DMS114 treated with DMSO at 0.1 percent for 48 hours (cell line): ENCODE results near the gene LAMP1.
"Not testable (repeated sequence)": the region's sequence is repeated elsewhere in the genome, so short reads cannot be mapped to it uniquely, and the experiment has no call there.

ENCODE experiments used
- DNase-seq: peaks from one replicate; lab custom pipeline; 2025; ENCODE audit not compliant: unreplicated experiment; lab: John Stamatoyannopoulos, UW

Gene LAMP1

DNA sequence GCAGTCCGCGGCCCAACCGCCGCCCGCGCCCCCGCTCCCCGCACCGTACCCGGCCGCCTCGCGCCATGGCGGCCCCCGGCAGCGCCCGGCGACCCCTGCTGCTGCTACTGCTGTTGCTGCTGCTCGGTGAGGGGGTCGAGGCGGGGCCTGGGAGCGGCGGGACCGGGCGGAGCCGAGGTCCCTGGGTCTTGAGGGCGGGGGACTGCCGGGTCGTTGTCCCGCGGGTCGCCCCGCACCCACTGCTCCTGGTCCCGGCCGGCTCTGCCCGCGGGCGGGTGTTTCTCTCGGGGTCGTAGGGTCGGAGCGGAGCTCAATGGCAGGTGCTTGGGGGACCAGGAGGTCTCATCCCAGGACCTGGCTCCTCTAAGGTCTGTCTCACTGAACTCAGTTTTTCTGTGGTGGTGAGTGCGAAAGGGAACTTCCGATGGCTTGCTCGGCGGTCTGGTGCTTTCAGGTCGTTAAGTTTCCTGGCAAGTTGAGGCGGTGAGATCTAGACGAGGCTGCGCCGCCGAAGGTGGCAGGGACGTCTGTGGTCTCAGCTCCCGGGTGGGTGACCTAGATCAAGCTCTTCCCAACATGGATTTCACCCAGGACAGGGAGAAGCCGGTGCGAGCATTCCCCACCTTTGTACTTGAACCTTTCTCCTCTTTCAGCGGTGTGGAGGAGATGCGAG lies 467 bp downstream of the LAMP1 start:
- DNase-seq: no peak

- no peak for DNase-seq
Measured at GRCh38 chr13:113298043-113298945, 1.3 kb downstream of the LAMP1 start.

- DNase-seq: no peak
Measured at GRCh38 chr13:113299951-113300350, 2.9 kb downstream of the LAMP1 start.

DNA sequence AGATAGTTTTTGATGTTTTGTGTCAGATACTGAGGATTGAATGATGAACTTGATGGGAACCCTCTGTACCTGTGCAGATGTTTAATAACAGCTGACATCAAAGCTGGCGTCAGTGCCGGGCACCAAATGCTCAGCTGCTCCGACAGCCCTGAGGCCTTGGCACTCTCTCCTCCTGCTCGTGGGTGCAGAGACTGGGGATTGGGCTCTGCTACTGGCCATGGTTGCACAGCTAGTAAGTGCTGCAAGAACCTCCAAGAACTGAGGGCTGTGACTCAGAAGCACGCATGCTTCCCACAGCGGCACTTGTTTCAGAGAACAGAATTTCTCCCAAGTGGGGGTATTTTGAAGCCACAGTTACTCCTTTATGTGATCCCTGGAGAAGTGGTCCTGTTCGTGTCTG lies 5.9 kb downstream of the LAMP1 start:
- DNase-seq: no peak

DNA sequence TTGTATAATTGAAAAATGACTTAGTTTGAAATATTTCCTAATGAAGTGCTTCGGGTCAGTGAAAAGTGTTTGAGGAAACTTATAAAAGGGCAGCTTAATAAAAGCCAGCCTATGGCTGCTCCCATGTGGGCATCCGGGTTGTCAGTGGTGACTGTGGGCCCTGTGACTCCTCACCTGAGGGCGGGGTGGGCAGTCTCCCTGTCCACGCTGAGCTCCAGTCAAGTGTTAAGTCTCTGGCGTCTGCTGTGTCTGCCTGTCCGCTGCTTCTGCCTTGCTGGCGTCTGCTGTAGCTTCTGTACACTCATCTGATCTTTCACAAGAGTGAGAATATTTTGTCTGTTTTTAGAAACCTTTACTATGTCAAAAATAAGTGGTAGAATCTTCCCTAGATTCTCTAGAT lies 7.1 kb downstream of the LAMP1 start:
- DNase-seq: no peak

GRCh38 chr13:113305208-113305607 lies 8.2 kb downstream of the LAMP1 start:
- DNase-seq: no peak

DNA sequence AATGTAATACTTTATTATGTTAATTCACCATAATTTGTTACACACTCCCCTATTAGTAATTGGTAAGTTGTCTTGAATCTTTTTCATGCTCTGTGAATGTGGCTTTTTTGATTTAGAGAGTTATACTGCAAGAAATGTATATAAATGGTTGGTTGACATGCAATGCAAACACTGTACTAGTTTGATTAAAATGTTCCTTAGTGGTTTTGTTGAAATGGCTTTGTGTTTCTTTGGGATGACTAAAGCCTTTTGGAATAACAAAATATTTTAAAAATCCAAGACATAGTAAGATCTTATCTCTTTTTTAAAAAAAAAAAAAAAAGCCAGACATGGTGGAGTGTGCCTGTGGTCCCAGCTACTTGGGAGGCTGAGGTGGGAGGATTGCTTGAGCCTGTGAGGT lies 10.5 kb downstream of the LAMP1 start:
- no peak for DNase-seq

DNA sequence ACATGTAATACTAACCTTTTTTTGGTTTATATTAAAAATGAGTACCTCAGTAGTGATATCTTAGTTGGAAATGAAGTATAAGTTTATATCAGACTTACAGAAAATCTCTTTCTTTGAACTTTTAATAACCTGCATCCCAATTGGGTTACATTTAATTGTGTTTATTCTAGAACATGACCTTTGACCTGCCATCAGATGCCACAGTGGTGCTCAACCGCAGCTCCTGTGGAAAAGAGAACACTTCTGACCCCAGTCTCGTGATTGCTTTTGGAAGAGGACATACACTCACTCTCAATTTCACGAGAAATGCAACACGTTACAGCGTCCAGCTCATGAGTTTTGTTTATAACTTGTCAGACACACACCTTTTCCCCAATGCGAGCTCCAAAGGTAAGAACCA lies 12.4 kb downstream of the LAMP1 start:
- no peak for DNase-seq

DNA sequence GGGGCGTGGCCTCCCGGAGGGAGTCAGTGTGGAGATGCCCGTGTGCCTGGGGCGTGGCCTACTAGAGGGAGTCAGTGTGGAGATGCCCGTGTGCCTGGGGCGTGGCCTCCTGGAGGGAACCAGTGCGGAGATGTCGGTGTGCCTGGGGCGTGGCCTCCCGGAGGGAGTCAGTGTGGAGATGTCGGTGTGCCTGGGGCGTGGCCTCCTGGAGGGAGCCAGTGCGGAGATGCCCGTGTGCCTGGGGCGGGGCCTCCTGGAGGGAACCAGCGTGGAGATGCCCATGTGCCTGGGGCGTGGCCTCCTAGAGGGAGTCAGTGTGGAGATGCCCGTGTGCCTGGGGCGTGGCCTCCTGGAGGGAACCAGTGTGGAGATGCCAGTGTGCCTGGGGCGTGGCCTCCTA lies 17.1 kb downstream of the LAMP1 start:
- DNase-seq: not testable (repeated sequence)

DNA sequence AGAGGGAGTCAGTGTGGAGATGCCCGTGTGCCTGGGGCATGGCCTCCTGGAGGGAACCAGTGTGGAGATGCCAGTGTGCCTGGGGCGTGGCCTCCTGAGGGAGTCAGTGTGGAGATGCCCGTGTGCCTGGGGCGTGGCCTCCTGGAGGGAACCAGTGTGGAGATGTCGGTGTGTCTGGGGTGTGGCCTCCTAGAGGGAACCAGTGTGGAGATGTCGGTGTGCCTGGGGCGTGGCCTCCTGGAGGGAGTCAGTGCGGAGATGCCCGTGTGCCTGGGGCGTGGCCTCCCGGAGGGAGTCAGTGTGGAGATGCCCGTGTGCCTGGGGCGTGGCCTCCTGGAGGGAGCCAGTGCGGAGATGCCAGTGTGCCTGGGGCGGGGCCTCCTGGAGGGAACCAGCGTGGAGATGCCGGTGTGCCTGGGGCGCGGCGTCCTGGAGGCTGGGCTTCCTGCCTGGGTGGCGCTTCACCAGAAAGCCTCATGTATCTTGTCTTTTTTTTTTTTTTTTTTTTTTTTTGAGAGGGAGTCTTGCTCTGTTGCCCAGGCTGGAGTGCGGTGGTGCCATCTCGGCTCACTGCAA lies 17.9 kb downstream of the LAMP1 start:
- not testable (repeated sequence) for DNase-seq

GRCh38 chr13:113315992-113316391 lies 19.0 kb downstream of the LAMP1 start:
- DNase-seq: no peak

- no peak for DNase-seq
Measured at GRCh38 chr13:113317031-113317430, 20.0 kb downstream of the LAMP1 start.

DNA sequence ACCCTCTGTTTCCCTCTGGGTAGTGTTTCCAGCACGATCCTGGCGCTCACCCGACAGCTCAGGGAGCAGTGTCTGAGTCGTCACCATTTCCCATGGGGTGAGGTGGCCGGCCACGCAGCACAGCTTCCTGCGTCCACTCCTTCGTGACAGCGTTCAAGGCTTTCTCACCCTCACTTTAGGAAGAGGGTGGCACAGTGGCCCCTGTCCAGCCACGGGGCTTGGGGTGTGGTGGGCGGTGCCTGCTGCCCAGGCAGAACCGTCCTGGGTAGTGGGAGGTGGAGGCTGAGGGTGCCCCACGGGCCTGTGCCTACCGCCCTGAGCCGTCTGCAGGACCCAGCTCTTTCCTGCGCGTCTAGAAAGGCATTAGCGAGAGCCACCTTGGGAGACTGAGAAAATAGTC lies 21.9 kb downstream of the LAMP1 start:
- no peak for DNase-seq

DNA sequence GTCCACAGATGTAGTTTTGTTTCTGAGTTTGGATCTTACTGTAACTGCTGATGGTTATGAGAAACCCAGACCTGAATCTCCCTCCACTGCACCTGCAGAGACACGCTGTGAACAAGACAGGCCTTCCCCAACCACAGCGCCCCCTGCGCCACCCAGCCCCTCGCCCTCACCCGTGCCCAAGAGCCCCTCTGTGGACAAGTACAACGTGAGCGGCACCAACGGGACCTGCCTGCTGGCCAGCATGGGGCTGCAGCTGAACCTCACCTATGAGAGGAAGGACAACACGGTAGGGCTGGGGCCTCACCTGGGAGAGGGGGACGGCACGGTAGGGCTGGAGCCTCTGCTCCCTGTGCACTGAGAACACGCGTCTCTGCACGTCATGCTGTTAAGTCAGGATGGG lies 22.3 kb downstream of the LAMP1 start:
- no peak for DNase-seq

GRCh38 chr13:113320226-113320875 lies 23.3 kb downstream of the LAMP1 start:
- DNase-seq: no peak

GRCh38 chr13:113321546-113321945 lies 24.5 kb downstream of the LAMP1 start:
- no peak for DNase-seq

GRCh38 chr13:113322043-113322461 lies 25.0 kb downstream of the LAMP1 start:
- DNase-seq: no peak

DNA sequence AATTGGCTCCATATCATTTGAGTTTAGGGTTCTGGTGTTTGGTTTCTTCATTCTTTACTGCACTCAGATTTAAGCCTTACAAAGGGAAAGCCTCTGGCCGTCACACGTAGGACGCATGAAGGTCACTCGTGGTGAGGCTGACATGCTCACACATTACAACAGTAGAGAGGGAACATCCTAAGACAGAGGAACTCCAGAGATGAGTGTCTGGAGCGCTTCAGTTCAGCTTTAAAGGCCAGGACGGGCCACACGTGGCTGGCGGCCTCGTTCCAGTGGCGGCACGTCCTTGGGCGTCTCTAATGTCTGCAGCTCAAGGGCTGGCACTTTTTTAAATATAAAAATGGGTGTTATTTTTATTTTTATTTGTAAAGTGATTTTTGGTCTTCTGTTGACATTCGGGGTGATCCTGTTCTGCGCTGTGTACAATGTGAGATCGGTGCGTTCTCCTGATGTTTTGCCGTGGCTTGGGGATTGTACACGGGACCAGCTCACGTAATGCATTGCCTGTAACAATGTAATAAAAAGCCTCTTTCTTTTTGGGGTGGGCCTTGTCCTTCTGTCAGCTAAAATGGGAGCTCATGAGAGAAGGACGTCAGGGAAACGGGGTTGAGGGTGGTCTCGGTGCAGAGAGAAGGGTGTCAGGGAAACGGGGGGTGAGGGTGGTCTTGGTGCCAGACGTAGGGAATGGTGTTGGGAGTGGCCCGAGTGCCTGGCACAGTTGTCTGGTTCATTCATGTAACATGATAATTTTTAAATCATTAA lies 26.0 kb downstream of the LAMP1 start:
- DNase-seq: no peak

- DNase-seq: no peak
Measured at GRCh38 chr13:113323869-113324268, 26.8 kb downstream of the LAMP1 start.

DNA sequence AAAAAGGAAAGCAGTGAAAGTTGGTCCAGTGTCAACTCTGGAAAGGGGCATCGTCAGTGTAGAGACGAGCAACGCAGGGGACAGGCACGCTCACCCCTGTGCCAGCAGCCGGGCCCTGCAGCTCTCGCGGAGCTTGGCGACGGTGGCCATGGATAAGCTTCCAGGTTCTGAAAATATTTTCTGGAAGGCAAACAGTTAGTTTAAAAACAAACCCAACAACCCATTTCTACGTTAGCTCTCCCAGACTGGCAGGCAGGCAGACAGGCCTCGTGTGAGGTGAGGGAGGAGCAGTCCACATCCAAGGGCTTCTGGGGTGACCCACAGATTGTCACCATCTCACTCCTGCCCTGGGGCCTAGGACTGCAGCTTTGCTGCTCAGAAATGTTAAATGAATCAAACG lies 27.4 kb downstream of the LAMP1 start:
- DNase-seq: no peak

GRCh38 chr13:113325779-113326178 lies 28.7 kb downstream of the LAMP1 start:
- no peak for DNase-seq
